ENCODE data around the gene ITGAX.
"Not testable (repeated sequence)": the region's sequence is repeated elsewhere in the genome, so short reads cannot be mapped to it uniquely, and the experiment has no call there.

The ITGAX gene

DNA sequence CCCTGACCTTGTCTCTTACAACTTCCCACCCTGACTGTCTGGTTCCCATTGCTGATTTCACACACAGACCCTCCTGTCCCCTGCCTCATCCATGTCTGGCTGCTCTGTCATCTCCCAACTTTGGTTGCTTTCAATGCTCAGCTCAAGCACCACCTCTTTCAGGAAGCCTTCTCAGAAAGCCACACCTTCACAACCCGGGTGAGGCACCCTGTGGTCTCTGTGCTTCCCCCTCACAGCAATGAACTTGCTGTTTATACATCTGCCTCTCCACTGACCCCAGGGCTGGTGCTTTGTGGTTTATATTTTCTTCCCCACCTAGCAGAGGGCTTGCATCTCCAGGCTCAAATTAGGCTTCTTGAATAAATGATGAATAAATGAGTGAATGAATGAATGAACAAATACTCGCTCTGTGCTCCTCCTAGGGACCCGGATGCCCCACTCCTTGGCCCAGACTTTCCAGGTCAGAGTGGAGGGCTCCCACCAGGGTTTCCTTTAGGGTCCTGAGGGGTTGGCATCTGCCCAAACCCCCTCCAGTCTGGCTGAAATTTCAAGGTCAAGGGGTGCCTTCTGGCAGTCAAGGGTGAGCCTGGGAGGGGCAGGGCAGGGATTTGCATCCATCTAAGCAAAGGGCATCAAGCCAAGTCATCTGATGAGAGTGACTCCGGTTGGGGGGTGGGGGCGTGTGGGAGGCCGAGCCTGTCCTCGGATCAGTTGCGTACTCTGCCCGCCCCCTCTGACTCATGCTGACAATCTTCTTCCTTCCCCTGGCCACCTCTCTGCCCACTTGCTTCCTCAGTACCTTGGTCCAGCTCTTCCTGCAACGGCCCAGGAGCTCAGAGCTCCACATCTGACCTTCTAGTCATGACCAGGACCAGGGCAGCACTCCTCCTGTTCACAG is at the start of gene ITGAX:
Gene ITGAX, plus strand, starts transcription at position 783 of the 898 bp plus-strand sequence. Its CDS starts 79 bp downstream, at position 862.
- no peak for DNase-seq

GRCh38 chr16:31305219-31305618 is 49.8 kb upstream of the ITGAX start:
- no peak for DNase-seq

- not testable (repeated sequence) for DNase-seq
Measured at GRCh38 chr16:31308381-31308780, 46.6 kb upstream of the ITGAX start.

GRCh38 chr16:31322500-31322899 is 32.5 kb upstream of the ITGAX start:
- DNase-seq, result no peak

- no peak for DNase-seq
Measured at GRCh38 chr16:31323959-31324629, 30.9 kb upstream of the ITGAX start.

DNA sequence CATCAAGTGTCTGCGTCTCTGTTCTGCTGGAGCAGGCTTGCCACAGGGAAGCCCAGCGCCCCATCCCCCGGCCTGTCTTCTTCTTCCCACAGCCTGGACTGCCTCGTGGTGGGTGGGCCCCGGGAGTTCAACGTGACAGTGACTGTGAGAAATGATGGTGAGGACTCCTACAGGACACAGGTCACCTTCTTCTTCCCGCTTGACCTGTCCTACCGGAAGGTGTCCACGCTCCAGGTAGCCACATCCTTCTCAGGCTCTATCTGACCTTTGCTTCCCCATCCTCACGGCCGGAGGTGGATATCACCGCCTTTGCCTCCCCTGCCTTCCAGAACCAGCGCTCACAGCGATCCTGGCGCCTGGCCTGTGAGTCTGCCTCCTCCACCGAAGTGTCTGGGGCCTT is 29.8 kb upstream of the ITGAX start:
- no peak for DNase-seq

GRCh38 chr16:31327646-31328225 is 27.2 kb upstream of the ITGAX start:
- no peak for DNase-seq

DNA sequence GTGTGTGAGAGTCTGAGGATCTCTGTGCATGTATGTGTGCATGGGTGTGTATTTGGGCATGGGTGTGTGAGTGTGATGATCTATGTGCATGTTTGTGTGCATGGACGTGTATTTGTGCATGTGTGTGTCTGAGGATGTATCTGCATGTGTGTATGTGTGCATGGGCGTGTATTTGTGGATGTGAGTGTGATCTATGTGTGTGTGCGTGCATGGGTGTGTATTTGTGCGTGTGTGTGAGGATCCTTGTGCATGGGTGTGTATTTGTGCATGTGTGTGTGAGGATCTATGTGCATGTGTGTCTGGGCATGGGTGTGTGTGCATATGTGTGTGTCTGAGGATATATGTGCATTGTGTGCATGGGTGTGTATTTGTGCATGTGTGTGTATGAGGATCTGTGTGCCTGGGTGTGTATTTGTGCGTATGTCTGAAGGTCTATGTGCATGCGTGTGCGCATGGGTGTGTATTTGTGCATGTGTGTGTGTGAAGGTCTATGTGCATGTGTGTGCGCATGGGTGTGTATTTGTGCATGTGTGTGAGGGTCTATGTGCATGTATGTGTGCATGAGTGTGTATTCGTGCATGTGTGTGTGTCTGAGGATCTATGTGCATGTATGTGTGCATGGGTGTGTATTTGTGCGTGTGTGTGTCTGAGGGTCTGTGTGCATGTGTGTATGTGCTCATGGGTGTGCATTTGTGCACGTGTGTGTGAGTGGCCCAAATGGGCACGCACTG is 26.5 kb upstream of the ITGAX start:
- no peak for DNase-seq

DNA sequence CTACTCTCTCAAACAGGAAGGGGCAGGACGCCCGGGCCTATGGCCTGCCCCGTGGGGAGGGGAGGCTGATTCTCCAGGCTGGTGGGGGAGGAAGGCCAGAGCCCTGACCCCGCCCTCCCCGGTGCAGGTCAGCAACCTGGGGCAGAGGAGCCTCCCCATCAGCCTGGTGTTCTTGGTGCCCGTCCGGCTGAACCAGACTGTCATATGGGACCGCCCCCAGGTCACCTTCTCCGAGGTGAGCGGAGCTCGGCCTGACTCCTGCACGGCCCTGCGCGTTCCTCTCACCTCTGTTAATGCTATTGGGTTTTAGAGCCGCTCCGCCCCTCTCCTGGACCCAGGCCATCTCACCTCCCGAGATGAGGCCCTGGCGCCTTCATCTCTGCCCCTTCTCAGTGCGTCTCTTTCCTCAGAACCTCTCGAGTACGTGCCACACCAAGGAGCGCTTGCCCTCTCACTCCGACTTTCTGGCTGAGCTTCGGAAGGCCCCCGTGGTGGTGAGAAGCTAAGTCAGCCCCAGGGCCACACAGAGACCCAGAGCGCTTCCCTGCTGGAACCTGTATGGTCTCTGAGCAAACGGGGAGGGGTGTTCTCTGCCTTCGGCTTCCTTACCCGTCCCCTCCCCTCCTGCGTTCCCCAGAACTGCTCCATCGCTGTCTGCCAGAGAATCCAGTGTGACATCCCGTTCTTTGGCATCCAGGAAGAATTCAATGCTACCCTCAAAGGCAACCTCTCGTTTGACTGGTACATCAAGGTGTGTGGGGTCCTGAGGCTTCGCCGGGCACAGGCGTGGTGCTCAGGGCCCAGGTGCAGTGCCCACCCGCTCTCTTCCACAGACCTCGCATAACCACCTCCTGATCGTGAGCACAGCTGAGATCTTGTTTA is 25.1 kb upstream of the ITGAX start:
- DNase-seq, result no peak

- no peak for DNase-seq
Measured at GRCh38 chr16:31330553-31330890, 24.5 kb upstream of the ITGAX start.

GRCh38 chr16:31331141-31331764 is 23.7 kb upstream of the ITGAX start:
- DNase-seq, result no peak

DNA sequence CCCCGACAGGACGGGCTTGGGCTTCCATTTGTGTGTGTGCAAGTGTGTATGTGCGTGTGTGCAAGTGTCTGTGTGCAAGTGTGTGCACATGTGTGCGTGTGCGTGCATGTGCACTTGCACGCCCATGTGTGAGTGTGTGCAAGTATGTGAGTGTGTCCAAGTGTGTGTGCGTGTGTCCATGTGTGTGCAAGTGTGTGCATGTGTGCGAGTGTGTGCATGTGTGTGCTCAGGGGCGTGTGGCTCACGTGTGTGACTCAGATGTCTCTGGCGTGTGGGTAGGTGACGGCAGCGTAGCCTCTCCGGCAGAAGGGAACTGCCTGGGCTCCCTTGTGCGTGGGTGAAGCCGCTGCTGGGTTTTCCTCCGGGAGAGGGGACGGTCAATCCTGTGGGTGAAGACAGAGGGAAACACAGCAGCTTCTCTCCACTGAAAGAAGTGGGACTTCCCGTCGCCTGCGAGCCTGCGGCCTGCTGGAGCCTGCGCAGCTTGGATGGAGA is 23.1 kb upstream of the ITGAX start:
- DNase-seq, result no peak

GRCh38 chr16:31332544-31332943 is 22.4 kb upstream of the ITGAX start:
- DNase-seq, result no peak

DNA sequence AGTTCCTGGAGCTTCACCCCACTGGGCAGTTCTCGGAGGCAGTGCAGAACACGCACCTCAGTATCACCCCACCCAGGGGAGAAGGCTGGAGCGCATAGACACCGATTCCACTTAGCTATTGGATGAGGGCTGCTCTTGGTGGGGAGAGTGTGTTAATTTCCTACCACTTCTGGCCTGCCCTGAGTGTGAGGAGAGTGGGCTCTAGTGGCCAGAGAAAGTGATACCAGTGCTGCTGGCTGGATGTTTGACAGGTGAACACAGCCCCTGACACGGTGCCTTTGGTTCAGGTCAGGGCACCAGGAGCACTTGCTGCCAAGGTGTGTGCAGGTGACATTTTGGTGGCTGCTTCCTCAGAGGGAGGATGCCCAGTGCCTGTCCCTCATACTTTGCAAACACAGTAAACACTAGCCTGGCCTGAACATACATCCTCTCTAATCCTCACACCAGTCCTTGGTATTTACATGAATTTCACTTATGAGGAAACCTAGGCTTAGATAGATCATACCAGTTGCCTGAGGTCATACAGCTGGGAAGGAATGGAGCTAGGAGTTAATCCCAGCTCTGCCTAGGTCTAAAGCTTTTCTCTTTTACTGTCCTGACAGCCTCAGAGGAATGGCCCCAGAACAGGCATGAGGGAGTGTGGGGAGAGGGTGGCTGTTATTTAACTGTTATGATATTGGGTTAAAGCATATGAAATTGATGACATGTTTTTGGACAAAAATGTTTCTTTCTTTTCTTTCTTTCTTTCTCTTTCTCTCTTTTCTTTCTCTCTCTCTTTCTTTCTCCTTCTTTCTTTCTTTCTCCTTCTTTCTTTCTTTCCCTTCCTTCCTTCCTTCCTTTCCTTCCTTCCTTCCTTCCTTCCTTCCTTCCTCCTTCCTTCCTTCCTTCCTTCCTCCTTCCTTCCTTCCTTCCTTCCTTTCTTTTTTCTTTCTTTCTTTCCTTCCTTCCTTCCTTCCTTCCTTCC is 21.0 kb upstream of the ITGAX start:
- DNase-seq, result no peak

GRCh38 chr16:31334934-31335333 is 20.0 kb upstream of the ITGAX start:
- DNase-seq, result no peak

GRCh38 chr16:31335431-31335830 is 19.5 kb upstream of the ITGAX start:
- DNase-seq, result no peak

- not testable (repeated sequence) for DNase-seq
Measured at GRCh38 chr16:31338166-31338685, 16.8 kb upstream of the ITGAX start.

- no peak for DNase-seq
Measured at GRCh38 chr16:31344712-31345111, 10.3 kb upstream of the ITGAX start.

- DNase-seq, result no peak
Measured at GRCh38 chr16:31347445-31347844, 7.5 kb upstream of the ITGAX start.

- DNase-seq, result no peak
Measured at GRCh38 chr16:31348579-31348978, 6.4 kb upstream of the ITGAX start.

Data from NCI-H187 treated with DMSO at 0.1 percent for 48 hours (cell line).